Effector CD4-positive, alpha-beta T cell (primary cell): ENCODE data around the gene MFAP2.

ENCODE experiments used
- DNase-seq: peaks from one replicate; pipeline ENCODE4 v3.0.0-alpha.2; 2020

The MFAP2 gene

GRCh38 chr1:17005365-17005740, 24.9 kb upstream of the MFAP2 start:
- DNase-seq, result no peak

- DNase-seq, result no peak
These were observed 24.3 kb upstream of the MFAP2 start for GRCh38 chr1:17004466-17005364.

GRCh38 chr1:17002524-17002902, 22.1 kb upstream of the MFAP2 start:
- DNase-seq, result no peak

GRCh38 chr1:17001760-17002523, 21.5 kb upstream of the MFAP2 start:
- DNase-seq, result no peak

GRCh38 chr1:16999863-17000262, 19.4 kb upstream of the MFAP2 start:
- DNase-seq, result no peak

GRCh38 chr1:16998589-16998988, 18.2 kb upstream of the MFAP2 start:
- no peak for DNase-seq

GRCh38 chr1:16996845-16997244, 16.4 kb upstream of the MFAP2 start:
- no peak for DNase-seq

- no peak for DNase-seq
These were observed 13.2 kb upstream of the MFAP2 start for GRCh38 chr1:16993521-16994038.

- DNase-seq, result no peak
These were observed 12.3 kb upstream of the MFAP2 start for GRCh38 chr1:16992675-16993074.

GRCh38 chr1:16992102-16992501, 11.7 kb upstream of the MFAP2 start:
- no peak for DNase-seq

- no peak for DNase-seq
These were observed 11.2 kb upstream of the MFAP2 start for GRCh38 chr1:16991571-16991970.

GRCh38 chr1:16989676-16990391, 9.4 kb upstream of the MFAP2 start:
- DNase-seq, result no peak

GRCh38 chr1:16988210-16988609, 7.8 kb upstream of the MFAP2 start:
- DNase-seq, result no peak

GRCh38 chr1:16986962-16987361, 6.5 kb upstream of the MFAP2 start:
- no peak for DNase-seq

GRCh38 chr1:16986560-16986959, 6.1 kb upstream of the MFAP2 start:
- no peak for DNase-seq

- DNase-seq, result no peak
These were observed 5.7 kb upstream of the MFAP2 start for GRCh38 chr1:16986113-16986512.

GRCh38 chr1:16984717-16985116, 4.3 kb upstream of the MFAP2 start:
- no peak for DNase-seq

GRCh38 chr1:16983649-16984048, 3.2 kb upstream of the MFAP2 start:
- no peak for DNase-seq

- DNase-seq, result no peak
These were observed 2.5 kb upstream of the MFAP2 start for GRCh38 chr1:16982902-16983301.

- no peak for DNase-seq
These were observed 939 bp upstream of the MFAP2 start for GRCh38 chr1:16981269-16981849.

GRCh38 chr1:16979475-16980327, 719 bp downstream of the MFAP2 start:
- no peak for DNase-seq
